Right ventricle myocardium superior (tissue), 1 donor: ENCODE measurements around the gene PLA2G15. TPM values are rescaled to one million over a fixed set of nuclear protein-coding genes. Genes with fewer than 3 reads are reported as not detected.

ENCODE experiments used
- microRNA-seq: library from miRNA; unstranded; fragments of <30 nt; microRNA quantifications from one replicate; pipeline ENCODE4 v1.2.0, GENCODE V29; 2020
- total RNA-seq: library from RNA; stranded (reverse); fragmentation: NEBNext Ultra II Directional; extraction: Animal tissue kit (Norgen Biotek cat#: 25700); gene quantifications from one replicate; pipeline ENCODE4 v1.2.1, GENCODE V29; 2021
- donor health status: DM: no; HTN: yes; CAD: no; lungs with severe emphysema.

PLA2G15 gene
- total RNA-seq, 1 donor from 2014 or later: 38.1 TPM

Small RNAs within 50 kb of the gene (microRNA-seq; reads per million reads assigned to microRNA genes)
- gene MIR6773: not detected

Other genes starting within 250 kb of the PLA2G15 start
- 1.1 TPM for gene DPEP2, start 245.9 kb upstream of the PLA2G15 start, total RNA-seq
- gene DPEP2NB, start 229.5 kb upstream of the PLA2G15 start, total RNA-seq: not detected
- 7.2 TPM for gene DDX28, start 222.1 kb upstream of the PLA2G15 start, total RNA-seq
- 5.7 TPM for gene DUS2, start 222.1 kb upstream of the PLA2G15 start, total RNA-seq
- gene NFATC3, start 160.0 kb upstream of the PLA2G15 start, total RNA-seq: 24.4 TPM
- 0.73 TPM for gene ESRP2, start 9.2 kb upstream of the PLA2G15 start, total RNA-seq
- gene SLC7A6, start 19.2 kb downstream of the PLA2G15 start, total RNA-seq: 38.7 TPM
- gene SLC7A6OS, start 65.6 kb downstream of the PLA2G15 start, total RNA-seq: 11.2 TPM
- gene PRMT7, start 65.6 kb downstream of the PLA2G15 start, total RNA-seq: 28.1 TPM
- 0.13 TPM for gene SMPD3, start 203.1 kb downstream of the PLA2G15 start, total RNA-seq